Transverse colon (tissue), 4 donors: ENCODE data around the gene UBR7. TPM values are rescaled to one million over a fixed set of nuclear protein-coding genes. Genes with fewer than 3 reads are reported as not detected.

Experiments
- DNase-seq: peaks from one replicate; pipeline ENCODE4 v3.0.0-alpha.2; 2019
- H3K27ac ChIP-seq, 4 donors: fragments of 200-600 bp; sonication (generic); 2 replicates each; pipeline ENCODE4 v1.5.1; 2016 to 2018; ENCODE audit warnings: inconsistent platforms in 4 of 4
- H3K27me3 ChIP-seq: fragments of 200-600 bp; sonication (generic); 2 replicates; pipeline ENCODE4 v1.5.1; 2017; ENCODE audit warnings: inconsistent platforms
- H3K36me3 ChIP-seq, 4 donors: fragments of 200-600 bp; sonication (generic); 2 replicates each; pipeline ENCODE4 v1.5.1; 2017 to 2019; ENCODE audit warnings: inconsistent platforms in 4 of 4
- H3K4me1 ChIP-seq, 4 donors: fragments of 200-600 bp; sonication (generic); 2 replicates each; pipeline ENCODE4 v1.5.1; 2017 to 2020; ENCODE audit warnings: inconsistent platforms in 4 of 4
- H3K4me3 ChIP-seq, 4 donors: fragments of 200-600 bp; sonication (generic); 1 replicate in 1 of 4; 2 replicates in 3 of 4; pipeline versions ENCODE4 v1.5.1 to v1.6.1; 2017 to 2019; ENCODE audit warnings: inconsistent platforms in 4 of 4
- H3K9me3 ChIP-seq, 2 donors: fragments of 200-600 bp; sonication (generic); 2 replicates each; pipeline ENCODE4 v1.5.1; 2017 to 2019; ENCODE audit warnings: inconsistent platforms in 2 of 2
- CTCF ChIP-seq, 5 experiments: fragments of 200-600 bp in 3 of 5; fragments of 450-650 bp in 2 of 5; sonication (generic) in 3 of 5; IDR thresholded peaks; 1 replicate in 2 of 5; 2 replicates in 3 of 5; pipeline ENCODE4 v1.5.1; 2016 to 2017; ENCODE audit warnings: antibody characterized with exemption in 5 of 5, inconsistent platforms in 3 of 5, mild to moderate bottlenecking in 2 of 5, moderate library complexity in 1 of 5
- EP300 ChIP-seq: sonication (generic); formaldehyde crosslinking; IDR thresholded peaks from one replicate; pipeline ENCODE4 v1.6.1; 2017; ENCODE audit warnings: antibody characterized with exemption, low read depth
- POLR2A ChIP-seq: fragments of 450-650 bp; IDR thresholded peaks from one replicate; pipeline ENCODE4 v1.6.1; 2016; ENCODE audit warnings: antibody characterized with exemption, mild to moderate bottlenecking, moderate library complexity
- POLR2AphosphoS5 ChIP-seq, 3 donors: sonication (generic); formaldehyde crosslinking; IDR thresholded peaks; one replicate each; pipeline ENCODE4 v1.6.1; 2016; ENCODE audit warnings: antibody characterized with exemption in 3 of 3
- WGBS, 2 donors: methylation state at CpG; one replicate each; pipeline ENCODE4 v1.1.5; 2018; ENCODE audit warnings: low coverage in 1 of 2; 5-methylcytosine and 5-hydroxymethylcytosine counted together
- in situ Hi-C, 4 donors: fragments of 200-750 bp; cut with MboI; loops; one replicate each; pipeline versions ENCODE4 v1.15.0 to v1.15.1; 2017; ENCODE audit warnings: low sequenced_read_pairs in 3 of 4, low pct_ligation_motif_present in 1 of 4, low pct_unique_long_range_greater_than_20kb in 1 of 4
- intact Hi-C: fragments of 100-400 bp; cut with DNase I; formaldehyde crosslinking; loops from one replicate; pipeline ENCODE4 v1.15.1; 2023; ENCODE audit warnings: low total_unique reads
- total RNA-seq, 4 donors: library from RNA; depleted of rRNA; stranded (reverse); fragments of >200 nt; gene quantifications; one replicate each; pipeline ENCODE4 v1.1.0, GENCODE V29; 2016

UBR7 gene
- total RNA-seq, 4 donors from 2014 or later = 19.1 to 76.4 (median 23.8) TPM

- peak overlapping the region; percentile 23 to 73 (median 68) for H3K27ac ChIP-seq
- no peak for TF ChIP-seq CTCF (IDR thresholded peaks at IDR 0.05)
- TF ChIP-seq POLR2A = no peak
- no peak for TF ChIP-seq EP300
- no peak for TF ChIP-seq POLR2AphosphoS5 (IDR thresholded peaks at IDR 0.05)
- H3K36me3 ChIP-seq = peaks cover 0 to 4% (median 0%) of the 10 kb centered on the region in 4 donors
- intact Hi-C loops (no loop called here), in situ Hi-C loops (no loop called here)
- 55 to 60% methylated on average over 1 of the region's 1 CpG for WGBS, 2 donors
- H3K27me3 ChIP-seq = no peaks in the 10 kb centered on the region
- no peak for DNase-seq
- H3K4me3 ChIP-seq = no peak overlapping the region
- no peaks in the 10 kb centered on the region for H3K9me3 ChIP-seq
- peaks cover 0 to 15% (median 7%) of the 10 kb centered on the region in 4 donors for H3K4me1 ChIP-seq
Measured at GRCh38 chr14:93195316-93195999, 11.6 kb upstream of the UBR7 start.

GRCh38 chr14:93199031-93199430, 8.0 kb upstream of the UBR7 start:
- in situ Hi-C loops = no loop called here
- DNase-seq = no peak
- Histone ChIP-seq H3K27ac (no peak overlapping the region), H3K4me1 (peaks cover 0 to 15% (median 7%) of the 10 kb centered on the region in 4 donors), H3K9me3 (no peaks in the 10 kb centered on the region), H3K36me3 (peaks cover 0 to 4% (median 0%) of the 10 kb centered on the region in 4 donors), H3K4me3 (no peak overlapping the region), H3K27me3 (no peaks in the 10 kb centered on the region)
- WGBS, 2 donors = 77 to 83% methylated on average over 4 of the region's 4 CpGs
- no peak for TF ChIP-seq CTCF (IDR thresholded peaks at IDR 0.05)
- no peak for TF ChIP-seq EP300
- no peak for TF ChIP-seq POLR2AphosphoS5 (IDR thresholded peaks at IDR 0.05)
- no peak for TF ChIP-seq POLR2A
- intact Hi-C loops = no loop called here

GRCh38 chr14:93200553-93200952, 6.5 kb upstream of the UBR7 start:
- intact Hi-C loops = no loop called here
- in situ Hi-C loops = no loop called here
- H3K27me3 ChIP-seq = no peaks in the 10 kb centered on the region

GRCh38 chr14:93201155-93201704, 5.8 kb upstream of the UBR7 start:
- Histone ChIP-seq H3K4me1 (peaks cover 5 to 18% (median 14%) of the 10 kb centered on the region in 4 donors), H3K9me3 (no peaks in the 10 kb centered on the region), H3K27ac (no peak overlapping the region), H3K27me3 (no peaks in the 10 kb centered on the region), H3K36me3 (peaks cover 0 to 4% (median 0%) of the 10 kb centered on the region in 4 donors), H3K4me3 (no peak overlapping the region)
- WGBS, 2 donors = 76 to 80% methylated on average over 3 to 7 of the region's 7 CpGs
- intact Hi-C loops = no loop called here
- no peak for DNase-seq
- in situ Hi-C loops = no loop called here
- TF ChIP-seq CTCF (IDR thresholded peaks at IDR 0.05) (no peak), EP300 (no peak), POLR2AphosphoS5 (IDR thresholded peaks at IDR 0.05) (no peak)

More at GRCh38 chr14:93200553-93200952, 6.5 kb upstream of the UBR7 start:
- 96 to 100% methylated on average over 2 to 5 of the region's 5 CpGs for WGBS, 2 donors
- no peak overlapping the region for H3K27ac ChIP-seq
- peaks cover 0 to 18% (median 10%) of the 10 kb centered on the region in 4 donors for H3K4me1 ChIP-seq
- DNase-seq = no peak
- no peak overlapping the region for H3K4me3 ChIP-seq
- H3K9me3 ChIP-seq = no peaks in the 10 kb centered on the region
- TF ChIP-seq POLR2AphosphoS5 (IDR thresholded peaks at IDR 0.05) (no peak), POLR2A (no peak), CTCF (IDR thresholded peaks at IDR 0.05) (no peak), EP300 (no peak)
- H3K36me3 ChIP-seq = peaks cover 0 to 4% (median 0%) of the 10 kb centered on the region in 4 donors
